ENCODE data around the gene OPRM1. TPM values are rescaled to one million over a fixed set of nuclear protein-coding genes. Genes with fewer than 3 reads are reported as not detected.

Gene OPRM1
- total RNA-seq, 1 experiment from 2014 or later, result not detected

DNA sequence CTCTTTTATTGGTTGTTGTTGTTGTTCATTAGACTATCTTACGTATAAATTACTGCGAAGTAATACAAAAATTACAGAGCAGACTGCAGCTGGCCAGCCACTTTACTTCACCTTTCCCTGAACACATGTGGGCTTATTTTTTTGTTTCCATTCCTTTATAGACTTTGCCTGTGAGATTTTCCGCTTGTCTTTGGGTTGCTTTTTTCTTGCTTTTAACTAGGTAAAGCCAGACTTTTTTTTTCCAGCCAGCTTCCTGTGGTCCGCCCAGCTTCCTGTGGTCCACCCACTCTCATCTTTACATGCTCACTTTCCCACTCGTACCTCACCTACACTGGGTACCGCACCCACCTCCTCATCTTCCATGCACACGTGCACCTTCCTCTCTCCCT, 238.6 kb downstream of the OPRM1 start:
- Histone ChIP-seq H4K91ac (ENCODE audit: insufficient read length, low read depth, low read length) (no peak overlapping the region), H2BK15ac (ENCODE audit: low read depth, low read length) (no peak overlapping the region), H3K4me1 (ENCODE audit: insufficient read depth, low read length) (no peaks in the 10 kb centered on the region), H3K23ac (ENCODE audit: insufficient read length, low read depth, low read length) (no peak overlapping the region), H2BK5ac (ENCODE audit: insufficient read length, low read length) (no peak overlapping the region), H3K23me2 (ENCODE audit: insufficient read length, low read depth, low read length, poor library complexity, severe bottlenecking) (no peaks in the 10 kb centered on the region), H2AK5ac (ENCODE audit: insufficient read length, low read length) (no peak overlapping the region), H2AFZ (ENCODE audit: low read length) (no peak overlapping the region), H4K20me1 (ENCODE audit: control insufficient read depth, insufficient read depth, insufficient read length) (no peaks in the 10 kb centered on the region), H3K4me2 (ENCODE audit: insufficient read depth, insufficient read length, low read length) (no peak overlapping the region), H2BK20ac (ENCODE audit: low read depth, low read length, poor library complexity, severe bottlenecking) (no peak overlapping the region), H3K27me3 (ENCODE audit: insufficient read depth, low read length) (no peaks in the 10 kb centered on the region), H2BK12ac (ENCODE audit: insufficient read length, low read depth, low read length) (no peak overlapping the region), H4K8ac (replicated peaks; ENCODE audit: insufficient read length, low read depth, low read length) (no peak overlapping the region), H3K27ac (ENCODE audit: insufficient read length, low read depth, low read length) (no peak overlapping the region), H3K56ac (ENCODE audit: insufficient read length, low read depth, low read length) (no peak overlapping the region), H2BK120ac (ENCODE audit: low read depth, low read length, poor library complexity, severe bottlenecking) (no peak overlapping the region), H3T11ph (ENCODE audit: low read length) (no peak overlapping the region), H3K4ac (ENCODE audit: low read depth, low read length) (no peak overlapping the region), H4K5ac (ENCODE audit: insufficient read length, low read depth, low read length) (no peak overlapping the region), H3K14ac (ENCODE audit: insufficient read depth, low read length) (no peak overlapping the region), H3K9me3 (ENCODE audit: control insufficient read depth, low read depth, low read length) (no peaks in the 10 kb centered on the region), H3K79me2 (ENCODE audit: insufficient read depth, low read length) (no peaks in the 10 kb centered on the region), H3K79me1 (ENCODE audit: insufficient read depth, low read depth, low read length, poor library complexity, severe bottlenecking) (no peaks in the 10 kb centered on the region), H3K18ac (ENCODE audit: insufficient read length, low read depth, low read length) (no peak overlapping the region), H3K9ac (ENCODE audit: extremely low read depth, insufficient read length, low read length) (no peak overlapping the region)
- Mint-ChIP-seq H3K4me1 (0 out of 4 replicates have a peak, but pooled peaks cover 0 to 2% of the 10 kb centered on the region in 2 experiments), H3K9me3 (peaks cover 0 to 2% of the 10 kb centered on the region in 2 experiments; a peak in 1 of 5 replicates), H3K27me3 (ENCODE audit: low read depth) (no peaks in the 10 kb centered on the region), H3K27ac (no peak overlapping the region), H3K4me3 (no peak overlapping the region), H3K36me3 (ENCODE audit: insufficient read depth in 1 of 3, low read depth in 3 of 3) (no peaks in the 10 kb centered on the region)
- TF ChIP-seq, protein P1, sequence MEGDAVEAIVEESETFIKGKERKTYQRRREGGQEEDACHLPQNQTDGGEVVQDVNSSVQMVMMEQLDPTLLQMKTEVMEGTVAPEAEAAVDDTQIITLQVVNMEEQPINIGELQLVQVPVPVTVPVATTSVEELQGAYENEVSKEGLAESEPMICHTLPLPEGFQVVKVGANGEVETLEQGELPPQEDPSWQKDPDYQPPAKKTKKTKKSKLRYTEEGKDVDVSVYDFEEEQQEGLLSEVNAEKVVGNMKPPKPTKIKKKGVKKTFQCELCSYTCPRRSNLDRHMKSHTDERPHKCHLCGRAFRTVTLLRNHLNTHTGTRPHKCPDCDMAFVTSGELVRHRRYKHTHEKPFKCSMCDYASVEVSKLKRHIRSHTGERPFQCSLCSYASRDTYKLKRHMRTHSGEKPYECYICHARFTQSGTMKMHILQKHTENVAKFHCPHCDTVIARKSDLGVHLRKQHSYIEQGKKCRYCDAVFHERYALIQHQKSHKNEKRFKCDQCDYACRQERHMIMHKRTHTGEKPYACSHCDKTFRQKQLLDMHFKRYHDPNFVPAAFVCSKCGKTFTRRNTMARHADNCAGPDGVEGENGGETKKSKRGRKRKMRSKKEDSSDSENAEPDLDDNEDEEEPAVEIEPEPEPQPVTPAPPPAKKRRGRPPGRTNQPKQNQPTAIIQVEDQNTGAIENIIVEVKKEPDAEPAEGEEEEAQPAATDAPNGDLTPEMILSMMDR (conservative IDR thresholded peaks at IDR 0.05), result no peak
- DNase-seq, result no peak
- no CpG with 5 or more reads among the region's 7 CpGs for WGBS (ENCODE audit: extremely low coverage, insufficient read length, low lambda C conversion rate)

Measured in H9 (cell line).